PC-3 (cell line): ENCODE results near the gene SRGAP1.

ENCODE experiments used
- CTCF ChIP-seq: fragments of 300-600 bp; sonication (generic); conservative IDR thresholded peaks from 2 replicates; pipeline ENCODE4 v1.5.1; 2017; ENCODE audit warnings: antibody characterized with exemption, low read depth, mild to moderate bottlenecking, low read length
- EZH2phosphoT487 ChIP-seq: fragments of 300-600 bp; sonication (generic); IDR thresholded peaks from 2 replicates; pipeline ENCODE4 v1.6.1; 2018; ENCODE audit warnings: mild to moderate bottlenecking, antibody characterized with exemption, low read length, borderline replicate concordance

GRCh38 chr12:63795032-63795687 lies 49.3 kb upstream of the SRGAP1 start:
- TF ChIP-seq CTCF (no peak), EZH2phosphoT487 (no peak)
